Panc1 (cell line): ENCODE results near the gene RNF224. TPM values are rescaled to one million over a fixed set of nuclear protein-coding genes. Genes with fewer than 3 reads are reported as not detected.

ENCODE experiments used
- ATAC-seq: fragments of 200-7000 bp; cut with Tn5 transposase; 2 replicates; pipeline ENCODE4 v1.9.1; 2020; ENCODE audit warnings: mild to moderate bottlenecking, moderate library complexity
- BruUV-seq: library from RNA; stranded (reverse); fragments of 400-500 nt; replicated peaks from 2 replicates; lab custom pipeline; 2021; lab: Mats Ljungman, UMichigan
- CTCF ChIA-PET: fragments of 300-600 bp; sonication (Branson Sonifier 250); formaldehyde crosslinking; loops from one replicate; lab custom pipeline; 2022; ENCODE audit warnings: antibody characterized with exemption; lab: Charles Lee
- POLR2A ChIA-PET: fragments of 300-600 bp; sonication (Branson Sonifier 250); formaldehyde crosslinking; loops from one replicate; lab custom pipeline; 2022; ENCODE audit warnings: antibody characterized with exemption; lab: Charles Lee
- DNase-seq: peaks from one replicate; pipeline ENCODE4 v3.0.0-alpha.2; 2010; ENCODE audit warnings: low read depth, low spot score
- H3K27ac ChIP-seq: 2 replicates; pipeline ENCODE4 v1.5.1; 2011; ENCODE audit warnings: mild to moderate bottlenecking, low read length, inconsistent platforms
- H3K27me3 ChIP-seq: fragments of 200-500 bp; sonication (Bioruptor generic); 2 replicates; pipeline ENCODE4 v1.6.0; 2014; ENCODE audit warnings: low read length, inconsistent platforms; ENCODE audit not compliant: control insufficient read depth, insufficient read depth
- H3K36me3 ChIP-seq: fragments of 200-500 bp; sonication (Bioruptor generic); 2 replicates; pipeline ENCODE4 v1.5.1; 2014; ENCODE audit warnings: inconsistent platforms, mild to moderate bottlenecking, low read length, moderate library complexity; ENCODE audit not compliant: control insufficient read depth, insufficient read depth
- H3K4me1 ChIP-seq: 2 replicates; pipeline ENCODE4 v1.5.1; 2011; ENCODE audit warnings: inconsistent platforms, mild to moderate bottlenecking, low read length, moderate library complexity; ENCODE audit not compliant: control insufficient read depth, insufficient read depth
- H3K4me3 ChIP-seq, 2 experiments: 2 replicates each; pipeline ENCODE4 v1.5.1; 2011 to 2012; ENCODE audit warnings: low read depth in 2 of 2, low read length in 2 of 2, mild to moderate bottlenecking in 2 of 2, inconsistent platforms in 1 of 2, moderate library complexity in 1 of 2
- H3K9me3 ChIP-seq: fragments of 200-500 bp; sonication (Bioruptor generic); 2 replicates; pipeline ENCODE4 v1.5.1; 2014; ENCODE audit warnings: low read depth, mild to moderate bottlenecking, inconsistent platforms, low read length, moderate library complexity; ENCODE audit not compliant: control insufficient read depth, insufficient read depth
- CTCF ChIP-seq: fragments of 450-650 bp; IDR thresholded peaks from 2 replicates; pipeline ENCODE4 v1.5.1; 2017; ENCODE audit warnings: mild to moderate bottlenecking
- POLR2AphosphoS5 ChIP-seq: IDR thresholded peaks from 2 replicates; pipeline ENCODE4 v1.6.1; 2012; ENCODE audit warnings: mild to moderate bottlenecking, low read depth, low read length, moderate library complexity
- REST ChIP-seq, 2 experiments: IDR thresholded peaks; 2 replicates each; pipeline ENCODE4 v1.6.1; 2011 to 2012; ENCODE audit warnings: low read depth in 2 of 2, control low read depth in 1 of 2, low read length in 1 of 2, mild to moderate bottlenecking in 1 of 2, moderate library complexity in 1 of 2; ENCODE audit not compliant: insufficient read depth in 1 of 2
- SIN3A ChIP-seq: IDR thresholded peaks from 2 replicates; pipeline ENCODE4 v1.6.1; 2012; ENCODE audit warnings: low read depth, mild to moderate bottlenecking, low read length, moderate library complexity, borderline replicate concordance; ENCODE audit not compliant: insufficient read depth
- TCF7L2 ChIP-seq: IDR thresholded peaks from 2 replicates; pipeline ENCODE4 v1.6.1; 2011; ENCODE audit warnings: mild to moderate bottlenecking, low read depth, low read length, inconsistent platforms
- in situ Hi-C: cut with HindIII; loops from 2 replicates; pipeline ENCODE4 v1.10.0; 2016; ENCODE audit warnings: low sequenced_read_pairs, low pct_unique_long_range_greater_than_20kb
- intact Hi-C: fragments of 100-400 bp; cut with micrococcal nuclease; formaldehyde crosslinking; loops from one replicate; pipeline ENCODE4 v1.10.0; 2022; ENCODE audit not compliant: unreplicated experiment
- total RNA-seq: library from RNA; stranded (reverse); gene quantifications from one replicate; pipeline ENCODE4 v1.2.1, GENCODE V29; 2021; ENCODE audit not compliant: unreplicated experiment

The RNF224 gene
- total RNA-seq, 1 experiment from 2014 or later = 0.15 TPM

DNA sequence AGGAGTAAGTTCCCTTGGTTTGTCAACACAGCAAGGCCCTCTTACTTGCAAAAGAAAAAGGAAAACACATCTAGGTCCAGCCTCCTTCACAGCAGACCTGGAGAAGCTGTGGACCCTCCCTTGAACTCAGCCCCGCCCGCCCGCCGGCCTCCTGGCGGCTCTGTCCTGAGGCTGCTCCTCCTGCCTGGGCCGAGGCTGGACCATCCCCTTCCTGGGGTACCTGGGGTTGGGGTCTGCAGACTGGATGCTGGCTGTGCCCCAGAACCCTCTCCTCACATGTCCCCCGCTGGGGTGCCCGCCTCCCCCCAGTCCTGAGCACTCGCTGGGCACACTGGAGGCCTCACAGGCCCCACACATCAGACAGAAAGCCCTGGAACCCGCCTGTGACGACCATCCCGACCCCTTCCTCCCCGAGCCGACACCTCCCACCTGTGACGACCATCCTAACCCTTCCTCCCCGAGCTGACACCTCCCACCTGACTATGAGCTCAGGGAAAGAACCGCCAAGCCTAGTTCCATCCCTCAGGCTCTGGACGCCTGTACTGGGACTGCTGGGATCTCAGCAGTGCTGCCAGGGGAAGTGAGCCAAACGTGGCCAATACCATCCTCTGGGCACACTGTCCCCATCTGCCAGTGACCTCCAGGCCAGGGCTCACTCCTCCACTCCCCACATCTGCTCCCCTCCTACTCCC lies 48.2 kb upstream of the RNF224 start:
- intact Hi-C loops = no loop called here
- H3K4me1 ChIP-seq = no peaks in the 10 kb centered on the region
- in situ Hi-C loops = no loop called here
- no peak overlapping the region for H3K27ac ChIP-seq
- ATAC-seq (no peak), DNase-seq (no peak)
- no peaks in the 10 kb centered on the region for H3K36me3 ChIP-seq
- no peaks in the 10 kb centered on the region for H3K27me3 ChIP-seq
- CTCF ChIA-PET = no interaction called here
- H3K4me3 ChIP-seq = no peak overlapping the region
- TF ChIP-seq TCF7L2 = no peak
- no peak for TF ChIP-seq REST (IDR thresholded peaks at IDR 0.05; ENCODE audit: insufficient read depth in 1 of 2, low read depth in 2 of 2, low read length in 1 of 2)
- TF ChIP-seq SIN3A = no peak
- no peak for TF ChIP-seq POLR2AphosphoS5
- no peak for TF ChIP-seq CTCF
- POLR2A ChIA-PET = no interaction called here
- no peaks in the 10 kb centered on the region for H3K9me3 ChIP-seq
- BruUV-seq = no TSS peak

DNA sequence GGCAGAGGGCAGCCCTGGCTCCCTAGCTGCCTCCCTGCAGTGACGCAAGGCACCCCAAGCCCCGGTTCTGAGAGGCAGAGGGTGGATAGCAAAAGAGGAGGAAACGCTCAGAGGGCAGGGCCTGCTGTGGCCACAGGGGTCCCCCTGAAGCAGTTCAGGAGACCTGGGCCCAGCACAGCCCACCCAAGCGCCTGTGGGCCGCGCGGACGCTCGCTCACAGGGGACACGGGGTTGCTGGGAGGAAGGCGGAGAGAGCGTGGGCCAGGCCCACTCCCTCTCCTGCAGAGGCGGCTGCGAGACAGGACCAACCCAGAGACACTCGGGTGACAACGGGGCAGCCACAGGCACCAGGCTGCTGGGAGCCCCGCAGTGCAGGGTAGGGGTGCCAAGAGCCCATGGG lies 47.5 kb upstream of the RNF224 start:
- ChIA-PET POLR2A (no interaction called here), CTCF (no interaction called here)
- no peak overlapping the region for H3K27ac ChIP-seq
- H3K27me3 ChIP-seq = no peaks in the 10 kb centered on the region
- DNase-seq = no peak
- BruUV-seq = no TSS peak
- ATAC-seq = no peak
- in situ Hi-C loops = no loop called here
- H3K36me3 ChIP-seq = no peaks in the 10 kb centered on the region
- TF ChIP-seq TCF7L2 (no peak), REST (IDR thresholded peaks at IDR 0.05; ENCODE audit: insufficient read depth in 1 of 2, low read depth in 2 of 2, low read length in 1 of 2) (no peak), POLR2AphosphoS5 (no peak), CTCF (no peak), SIN3A (no peak)
- intact Hi-C loops = no loop called here
- no peaks in the 10 kb centered on the region for H3K9me3 ChIP-seq
- H3K4me1 ChIP-seq = no peaks in the 10 kb centered on the region
- H3K4me3 ChIP-seq = no peak overlapping the region
